ENCODE data around the gene COG8.

COG8 gene

GRCh38 chr16:69283851-69284250, 55.5 kb downstream of the COG8 start:
- no peak for DNase-seq

GRCh38 chr16:69277413-69277812, 62.0 kb downstream of the COG8 start:
- no peak for DNase-seq

Data from NCI-H2029 (cell line).